Upper lobe of left lung (tissue), 6 donors: ENCODE results near the gene TNC. TPM values are rescaled to one million over a fixed set of nuclear protein-coding genes. Genes with fewer than 3 reads are reported as not detected.

Source experiments
- ATAC-seq, 2 donors: fragments of 200-7000 bp; cut with Tn5 transposase; one replicate each; pipeline ENCODE4 v1.9.1; 2022; ENCODE audit warnings: mild to moderate bottlenecking in 2 of 2, moderate library complexity in 2 of 2; ENCODE audit not compliant: low FRiP score in 2 of 2
- DNase-seq, 2 donors: peaks; one replicate each; pipeline ENCODE4 v3.0.0-alpha.2; 2019 to 2020
- H3K27ac ChIP-seq, 4 donors: fragments of 200-600 bp; sonication (generic); one replicate each; pipeline ENCODE4 v1.5.1; 2016 to 2019
- H3K27me3 ChIP-seq, 4 donors: fragments of 200-600 bp; sonication (generic); one replicate each; pipeline ENCODE4 v1.5.1; 2017 to 2019
- H3K36me3 ChIP-seq, 4 donors: fragments of 200-600 bp; sonication (generic); one replicate each; pipeline ENCODE4 v1.5.1; 2016 to 2019
- H3K4me1 ChIP-seq, 4 donors: fragments of 200-600 bp; sonication (generic); one replicate each; pipeline ENCODE4 v1.5.1; 2018 to 2019
- H3K4me3 ChIP-seq, 4 donors: fragments of 200-600 bp; sonication (generic); one replicate each; pipeline ENCODE4 v1.5.1; 2017 to 2019; ENCODE audit warnings: mild to moderate bottlenecking in 2 of 4, moderate library complexity in 1 of 4
- H3K9me3 ChIP-seq, 4 donors: fragments of 200-600 bp; sonication (generic); one replicate each; pipeline ENCODE4 v1.5.1; 2018 to 2019
- EP300 ChIP-seq, 4 donors: sonication (generic); formaldehyde crosslinking; IDR thresholded peaks; one replicate each; pipeline ENCODE4 v1.5.1; 2017; ENCODE audit warnings: antibody characterized with exemption in 4 of 4, control low read depth in 2 of 4
- POLR2A ChIP-seq, 4 donors: fragments of 450-650 bp; IDR thresholded peaks; one replicate each; pipeline ENCODE4 v1.5.1; 2016 to 2017; ENCODE audit warnings: antibody characterized with exemption in 4 of 4, mild to moderate bottlenecking in 2 of 4
- POLR2AphosphoS5 ChIP-seq, 2 donors: sonication (generic); formaldehyde crosslinking; IDR thresholded peaks; one replicate each; pipeline ENCODE4 v1.5.1; 2017; ENCODE audit warnings: antibody characterized with exemption in 2 of 2
- WGBS, 2 donors: methylation state at CpG; one replicate each; pipeline ENCODE4 v1.1.5; 2017 to 2018; 5-methylcytosine and 5-hydroxymethylcytosine counted together
- total RNA-seq, 6 donors: library from RNA; depleted of rRNA in 4 of 6; stranded (reverse); fragments of >200 nt in 4 of 6; gene quantifications; one replicate each; pipeline versions ENCODE4 v1.1.0 to v1.2.1, GENCODE V29; 2016 to 2021
- TF ChIP-seq, protein P1 (sequence below), 6 experiments: fragments of 450-650 bp in 4 of 6; fragments of 200-600 bp in 2 of 6; sonication (generic) in 2 of 6; IDR thresholded peaks; one replicate each; pipeline ENCODE4 v1.5.1; 2016 to 2019; ENCODE audit warnings: antibody characterized with exemption in 6 of 6
- donor health status: DM: no; HTN: no; CAD: no; lungs with moderate emphysema.
- donor health status: DM: no; HTN: yes; CAD: no; lungs with severe emphysema.

Gene TNC
- total RNA-seq, 6 donors from 2014 or later, result 7.3 to 53.5 (median 23.8) TPM

DNA sequence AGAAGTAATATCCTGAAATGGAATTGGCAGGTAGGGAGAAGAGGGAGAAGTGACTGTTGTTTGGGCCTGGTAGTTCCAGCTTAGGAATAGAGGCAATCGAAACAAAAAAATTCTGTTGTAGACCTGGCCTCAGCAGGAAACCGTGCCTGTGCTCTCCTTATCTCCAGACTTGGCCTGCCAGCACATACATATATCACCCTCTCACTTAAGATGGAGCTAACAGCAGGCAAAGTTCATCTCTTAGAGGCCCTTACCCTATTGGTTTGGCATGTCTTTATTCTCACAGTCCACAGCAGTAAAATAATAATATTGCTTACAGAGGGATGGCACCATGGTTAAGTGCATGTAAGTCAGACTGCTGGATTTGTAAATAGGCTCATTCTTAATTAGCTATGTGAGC is 19.6 kb upstream of the TNC start:
- H3K27ac ChIP-seq, result no peak overlapping the region
- no peaks in the 10 kb centered on the region for H3K36me3 ChIP-seq
- no peak for ATAC-seq
- no peaks in the 10 kb centered on the region for H3K4me1 ChIP-seq
- no peak for DNase-seq
- WGBS, 2 donors, result 87 to 88% methylated on average over 2 of the region's 2 CpGs
- H3K27me3 ChIP-seq, result no peaks in the 10 kb centered on the region
- no peak for TF ChIP-seq POLR2A (IDR thresholded peaks at IDR 0.05)
- TF ChIP-seq POLR2AphosphoS5 (IDR thresholded peaks at IDR 0.05), result no peak
- no peak for TF ChIP-seq EP300 (IDR thresholded peaks at IDR 0.05)
- TF ChIP-seq, protein P1, sequence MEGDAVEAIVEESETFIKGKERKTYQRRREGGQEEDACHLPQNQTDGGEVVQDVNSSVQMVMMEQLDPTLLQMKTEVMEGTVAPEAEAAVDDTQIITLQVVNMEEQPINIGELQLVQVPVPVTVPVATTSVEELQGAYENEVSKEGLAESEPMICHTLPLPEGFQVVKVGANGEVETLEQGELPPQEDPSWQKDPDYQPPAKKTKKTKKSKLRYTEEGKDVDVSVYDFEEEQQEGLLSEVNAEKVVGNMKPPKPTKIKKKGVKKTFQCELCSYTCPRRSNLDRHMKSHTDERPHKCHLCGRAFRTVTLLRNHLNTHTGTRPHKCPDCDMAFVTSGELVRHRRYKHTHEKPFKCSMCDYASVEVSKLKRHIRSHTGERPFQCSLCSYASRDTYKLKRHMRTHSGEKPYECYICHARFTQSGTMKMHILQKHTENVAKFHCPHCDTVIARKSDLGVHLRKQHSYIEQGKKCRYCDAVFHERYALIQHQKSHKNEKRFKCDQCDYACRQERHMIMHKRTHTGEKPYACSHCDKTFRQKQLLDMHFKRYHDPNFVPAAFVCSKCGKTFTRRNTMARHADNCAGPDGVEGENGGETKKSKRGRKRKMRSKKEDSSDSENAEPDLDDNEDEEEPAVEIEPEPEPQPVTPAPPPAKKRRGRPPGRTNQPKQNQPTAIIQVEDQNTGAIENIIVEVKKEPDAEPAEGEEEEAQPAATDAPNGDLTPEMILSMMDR (IDR thresholded peaks at IDR 0.05), result no peak
- H3K4me3 ChIP-seq, result no peak overlapping the region
- H3K9me3 ChIP-seq, result no peaks in the 10 kb centered on the region

DNA sequence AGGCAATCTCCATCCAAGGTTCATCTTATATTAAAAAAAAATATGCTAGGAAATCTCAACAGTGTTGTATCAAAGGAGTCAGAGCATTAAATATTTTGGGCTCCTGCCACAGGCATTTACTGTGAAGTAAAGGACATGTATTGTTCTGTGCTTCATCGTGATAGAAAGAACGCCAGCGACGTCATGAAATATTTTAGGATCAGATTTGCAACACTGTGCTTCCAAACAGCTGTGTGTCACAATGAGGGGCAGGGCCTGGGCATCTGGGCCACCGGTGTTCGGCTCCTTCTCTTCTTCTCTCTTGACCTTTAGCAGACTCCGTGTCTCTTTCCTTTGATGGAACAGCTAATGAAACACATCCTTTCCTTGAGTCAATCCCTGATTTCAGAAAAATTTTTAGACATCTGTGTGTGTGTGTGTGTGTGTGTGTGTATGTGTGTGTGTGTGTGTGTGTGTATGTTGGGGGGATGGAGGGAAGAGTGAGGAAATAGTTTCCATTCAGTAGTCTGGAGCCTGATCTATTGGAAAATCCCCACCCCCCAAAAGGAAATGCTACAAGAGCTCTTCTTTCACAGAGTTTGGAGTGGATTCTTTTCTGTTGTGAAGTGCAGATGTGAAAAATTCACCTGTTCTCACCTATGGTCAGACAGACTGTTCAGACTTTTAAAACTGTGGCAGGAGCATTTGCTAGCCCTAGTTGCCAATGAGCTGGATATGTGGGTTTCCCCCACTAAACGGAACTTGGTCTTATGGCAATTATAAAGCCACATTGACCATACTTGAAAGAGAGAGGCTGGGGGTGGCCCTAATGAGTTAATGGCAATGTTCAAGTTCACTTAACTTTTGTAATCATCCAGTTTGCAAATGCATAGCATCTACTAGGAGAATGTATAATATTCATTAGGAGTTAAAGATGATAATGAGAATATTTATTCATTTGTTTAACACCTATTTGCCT is 18.1 kb upstream of the TNC start:
- no peak overlapping the region for H3K27ac ChIP-seq
- no peak overlapping the region for H3K4me3 ChIP-seq
- H3K9me3 ChIP-seq, result no peaks in the 10 kb centered on the region
- TF ChIP-seq EP300 (IDR thresholded peaks at IDR 0.05), result no peak
- TF ChIP-seq, protein P1 (IDR thresholded peaks at IDR 0.05), result no peak
- H3K4me1 ChIP-seq, result no peaks in the 10 kb centered on the region
- no peaks in the 10 kb centered on the region for H3K27me3 ChIP-seq
- DNase-seq (no peak), ATAC-seq (no peak)
- no peaks in the 10 kb centered on the region for H3K36me3 ChIP-seq
- WGBS, 2 donors, result 69 to 75% methylated on average over 8 of the region's 8 CpGs

DNA sequence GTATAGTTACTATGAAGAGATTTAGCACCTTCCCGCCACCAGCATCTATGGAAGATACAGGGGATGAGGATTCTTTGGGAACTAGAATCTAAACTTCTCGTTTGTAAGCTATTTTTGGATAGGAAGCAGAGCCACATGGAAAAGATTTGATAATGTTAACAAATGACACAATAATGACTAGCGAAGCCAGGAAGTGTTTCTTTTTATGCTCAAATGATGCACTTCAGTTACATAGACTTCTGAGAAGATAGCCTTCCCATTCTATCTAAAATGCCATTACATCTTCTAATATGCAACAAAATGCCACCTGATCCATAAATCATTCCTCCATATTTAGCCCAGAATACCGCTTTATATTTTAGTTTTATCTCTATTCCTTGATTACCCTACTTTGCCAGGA is 17.0 kb upstream of the TNC start:
- H3K27ac ChIP-seq, result no peak overlapping the region
- H3K36me3 ChIP-seq, result no peaks in the 10 kb centered on the region
- no peaks in the 10 kb centered on the region for H3K27me3 ChIP-seq
- H3K4me3 ChIP-seq, result no peak overlapping the region
- no peaks in the 10 kb centered on the region for H3K4me1 ChIP-seq
- WGBS, 2 donors, result 65 to 67% methylated on average over 4 of the region's 4 CpGs
- H3K9me3 ChIP-seq, result no peaks in the 10 kb centered on the region
- TF ChIP-seq POLR2A (IDR thresholded peaks at IDR 0.05) (no peak), EP300 (IDR thresholded peaks at IDR 0.05) (no peak), POLR2AphosphoS5 (IDR thresholded peaks at IDR 0.05) (no peak)
- TF ChIP-seq, protein P1 (IDR thresholded peaks at IDR 0.05), result no peak
- no peak for DNase-seq
- no peak for ATAC-seq

DNA sequence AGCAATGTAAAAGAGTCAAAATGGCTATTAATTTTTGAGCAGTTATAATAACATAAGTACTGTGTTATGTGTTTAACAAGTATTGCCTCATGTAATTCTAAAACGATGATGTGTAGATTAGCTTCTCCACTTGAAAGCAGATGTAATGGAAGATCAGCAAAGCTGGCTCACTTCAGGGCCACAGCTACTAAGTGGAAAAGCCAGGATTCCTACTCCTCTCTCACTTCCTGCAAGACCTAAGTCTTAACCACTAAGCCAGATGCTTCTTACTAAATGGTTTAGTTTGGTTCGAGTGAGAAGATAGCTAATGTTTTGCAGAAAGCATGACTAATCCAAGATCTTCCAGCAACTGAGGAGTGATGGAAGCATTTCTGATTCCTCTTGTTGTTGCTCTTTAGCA is 15.7 kb upstream of the TNC start:
- ATAC-seq (peak in 1 of 2 donors; percentile 31), DNase-seq (no peak)
- no peaks in the 10 kb centered on the region for H3K27me3 ChIP-seq
- H3K4me1 ChIP-seq, result no peaks in the 10 kb centered on the region
- no peaks in the 10 kb centered on the region for H3K9me3 ChIP-seq
- WGBS, 2 donors, result 64 to 81% methylated on average over 2 of the region's 2 CpGs
- H3K36me3 ChIP-seq, result no peaks in the 10 kb centered on the region
- no peak overlapping the region for H3K27ac ChIP-seq
- TF ChIP-seq, protein P1 (IDR thresholded peaks at IDR 0.05), result no peak
- TF ChIP-seq POLR2A (IDR thresholded peaks at IDR 0.05) (no peak), EP300 (IDR thresholded peaks at IDR 0.05) (no peak), POLR2AphosphoS5 (IDR thresholded peaks at IDR 0.05) (no peak)
- no peak overlapping the region for H3K4me3 ChIP-seq
